ENCODE data around the gene PPP4C. TPM values are rescaled to one million over a fixed set of nuclear protein-coding genes. Genes with fewer than 3 reads are reported as not detected.

Gene PPP4C
- total RNA-seq, 1 donor from 2014 or later = 128 TPM

GRCh38 chr16:30060836-30061554 lies 14.8 kb upstream of the PPP4C start:
- no peak for DNase-seq (ENCODE audit: extremely low spot score, unreplicated experiment)
- Mint-ChIP-seq H3K4me3 (peak overlapping the region; percentile 32), H3K9me3 (no peaks in the 10 kb centered on the region), H3K27me3 (no peaks in the 10 kb centered on the region), H3K36me3 (peaks cover 4% of the 10 kb centered on the region), H3K4me1 (ENCODE audit: unreplicated experiment) (peaks cover 8% of the 10 kb centered on the region), H3K27ac (peak overlapping the region; percentile 70)
- TF ChIP-seq CTCF (conservative IDR thresholded peaks at IDR 0.05) = no peak

DNA sequence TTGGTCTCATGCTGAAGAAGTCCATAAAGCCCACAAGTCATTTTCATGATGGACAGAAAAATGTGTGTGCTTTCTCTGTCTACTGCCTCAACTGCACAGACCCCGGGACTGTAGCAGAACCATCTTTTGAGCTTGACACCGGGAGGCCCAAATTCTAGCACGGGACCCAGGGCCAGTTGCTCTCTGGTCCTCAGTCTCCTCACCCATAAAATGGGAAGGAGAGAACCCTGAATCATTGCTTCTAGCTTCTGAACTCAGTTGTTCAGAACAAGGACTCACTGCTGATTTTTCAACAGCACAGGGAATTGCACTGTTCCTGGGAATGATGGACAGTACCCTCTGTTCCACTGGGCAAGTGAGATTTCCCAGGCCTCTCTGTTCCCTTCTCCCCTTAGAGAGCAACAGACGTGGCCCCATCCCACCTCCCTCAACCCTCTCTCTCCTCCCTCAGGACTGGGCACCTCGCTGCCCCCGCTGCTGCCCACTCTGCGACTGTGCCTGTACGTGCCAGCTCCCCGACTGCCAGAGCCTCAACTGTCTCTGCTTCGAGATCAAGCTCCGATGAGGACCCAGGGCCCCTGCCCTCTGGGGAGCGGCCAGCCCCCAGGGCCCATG lies 12.4 kb upstream of the PPP4C start:
- TF ChIP-seq CTCF (conservative IDR thresholded peaks at IDR 0.05) = no peak
- Mint-ChIP-seq H3K27me3 (no peaks in the 10 kb centered on the region), H3K27ac (peak overlapping the region; percentile 96), H3K4me1 (ENCODE audit: unreplicated experiment) (peaks cover 17% of the 10 kb centered on the region), H3K4me3 (peak overlapping the region; percentile 92), H3K9me3 (no peaks in the 10 kb centered on the region), H3K36me3 (peaks cover 13% of the 10 kb centered on the region)
- no peak for DNase-seq (ENCODE audit: extremely low spot score, unreplicated experiment)

- H3K27me3 Mint-ChIP-seq = no peaks in the 10 kb centered on the region
- peaks cover 17% of the 10 kb centered on the region for H3K4me1 Mint-ChIP-seq (ENCODE audit: unreplicated experiment)
- no peaks in the 10 kb centered on the region for H3K9me3 Mint-ChIP-seq
- peaks cover 18% of the 10 kb centered on the region for H3K36me3 Mint-ChIP-seq
- peak overlapping the region; percentile 92 for H3K4me3 Mint-ChIP-seq
- peak; percentile 19 for TF ChIP-seq CTCF (conservative IDR thresholded peaks at IDR 0.05)
- H3K27ac Mint-ChIP-seq = peak overlapping the region; percentile 96
- no peak for DNase-seq (ENCODE audit: extremely low spot score, unreplicated experiment)
Observed at GRCh38 chr16:30063893-30064728, 11.7 kb upstream of the PPP4C start.

GRCh38 chr16:30064729-30065101 lies 11.1 kb upstream of the PPP4C start:
- Mint-ChIP-seq H3K36me3 (peaks cover 22% of the 10 kb centered on the region), H3K4me1 (ENCODE audit: unreplicated experiment) (peaks cover 17% of the 10 kb centered on the region), H3K27me3 (no peaks in the 10 kb centered on the region), H3K27ac (peak overlapping the region; percentile 96), H3K9me3 (no peaks in the 10 kb centered on the region), H3K4me3 (peak overlapping the region; percentile 92)
- no peak for DNase-seq (ENCODE audit: extremely low spot score, unreplicated experiment)
- no peak for TF ChIP-seq CTCF (conservative IDR thresholded peaks at IDR 0.05)

- H3K4me1 Mint-ChIP-seq (ENCODE audit: unreplicated experiment) = peaks cover 16% of the 10 kb centered on the region
- peak within 1 kb of the TSS; percentile 96 for H3K27ac Mint-ChIP-seq
- no peaks in the 10 kb centered on the region for H3K27me3 Mint-ChIP-seq
- no peaks in the 10 kb centered on the region for H3K9me3 Mint-ChIP-seq
- H3K36me3 Mint-ChIP-seq = peaks cover 24% of the 10 kb centered on the region
- TF ChIP-seq CTCF (conservative IDR thresholded peaks at IDR 0.05) = no peak
- peak; percentile 95 for DNase-seq (ENCODE audit: extremely low spot score, unreplicated experiment)
- peak within 1 kb of the TSS; percentile 92 for H3K4me3 Mint-ChIP-seq
Observed at GRCh38 chr16:30065102-30065942, 10.5 kb upstream of the PPP4C start, which contains the start of gene ALDOA. Gene ALDOA (plus strand): TSS chr16:30065760. CDS start chr16:30066898, 1,138 bp downstream.

Measured in type B pancreatic cell (in vitro differentiated cells).